GM15510 (cell line): ENCODE measurements around the gene UPK1B.

Experiments
- POLR2A ChIP-seq: IDR thresholded peaks from 3 replicates; pipeline ENCODE4 v1.6.1; 2011; ENCODE audit warnings: borderline replicate concordance; ENCODE audit not compliant: insufficient read length; ENCODE audit errors: extremely low read depth

Gene UPK1B

GRCh38 chr3:119211193-119211592 is 37.8 kb downstream of the UPK1B start:
- TF ChIP-seq POLR2A, result no peak

- no peak for TF ChIP-seq POLR2A
These were observed 38.4 kb downstream of the UPK1B start for GRCh38 chr3:119211803-119212202.

- TF ChIP-seq POLR2A, result no peak
These were observed 45.7 kb downstream of the UPK1B start for GRCh38 chr3:119219069-119219468.

GRCh38 chr3:119220198-119220597 is 46.8 kb downstream of the UPK1B start:
- no peak for TF ChIP-seq POLR2A

- TF ChIP-seq POLR2A, result no peak
These were observed 47.7 kb downstream of the UPK1B start for GRCh38 chr3:119220970-119221667.

- no peak for TF ChIP-seq POLR2A
These were observed 48.5 kb downstream of the UPK1B start for GRCh38 chr3:119221779-119222320.

- TF ChIP-seq POLR2A, result no peak
These were observed 49.0 kb downstream of the UPK1B start for GRCh38 chr3:119222391-119222790.

- TF ChIP-seq POLR2A, result no peak
These were observed 50.1 kb downstream of the UPK1B start for GRCh38 chr3:119223511-119223910.

- TF ChIP-seq POLR2A, result no peak
These were observed 51.7 kb downstream of the UPK1B start for GRCh38 chr3:119225121-119225520.

- TF ChIP-seq POLR2A, result no peak
These were observed 53.9 kb downstream of the UPK1B start for GRCh38 chr3:119227070-119227850.

- TF ChIP-seq POLR2A, result no peak
These were observed 55.2 kb downstream of the UPK1B start for GRCh38 chr3:119228373-119229145.

GRCh38 chr3:119229190-119229589 is 55.8 kb downstream of the UPK1B start:
- no peak for TF ChIP-seq POLR2A

- no peak for TF ChIP-seq POLR2A
These were observed 56.7 kb downstream of the UPK1B start for GRCh38 chr3:119230071-119230470.

GRCh38 chr3:119230745-119231144 is 57.3 kb downstream of the UPK1B start:
- no peak for TF ChIP-seq POLR2A

GRCh38 chr3:119234610-119235009 is 61.2 kb downstream of the UPK1B start:
- TF ChIP-seq POLR2A, result no peak
